Bronchial epithelial cell (primary cell): ENCODE data around the gene NOVA2. TPM values are rescaled to one million over a fixed set of nuclear protein-coding genes. Genes with fewer than 3 reads are reported as not detected.

Source experiments
- DNase-seq: peaks from one replicate; pipeline ENCODE4 v3.0.0-alpha.2; 2010; ENCODE audit warnings: low read depth
- FAIRE-seq: peaks from 2 replicates; lab custom pipeline; 2011; peaks lifted over from hg19 to GRCh38; lab: Jason Lieb, UNC
- H3K27me3 ChIP-seq: 2 replicates; pipeline ENCODE4 v1.5.1; 2011; ENCODE audit warnings: low read length; ENCODE audit not compliant: control insufficient read depth, insufficient read depth
- H3K36me3 ChIP-seq: 2 replicates; pipeline ENCODE4 v1.5.1; 2011; ENCODE audit warnings: low read length; ENCODE audit not compliant: control insufficient read depth, insufficient read depth
- H3K4me3 ChIP-seq: 2 replicates; pipeline ENCODE4 v1.5.1; 2011; ENCODE audit warnings: mild to moderate bottlenecking, low read depth, low read length, control low read depth
- CTCF ChIP-seq: IDR thresholded peaks from 2 replicates; pipeline ENCODE4 v1.5.1; 2011; ENCODE audit warnings: mild to moderate bottlenecking, moderate library complexity, low read length, control low read depth, inconsistent platforms; ENCODE audit not compliant: insufficient read depth, severe bottlenecking
- total RNA-seq: library from RNA; depleted of rRNA; stranded (reverse); fragments of >200 nt; gene quantifications from 2 replicates; pipeline ENCODE4 v1.2.1, GENCODE V29; 2014

NOVA2 gene
- total RNA-seq, 1 donor from 2014 or later: not detected

GRCh38 chr19:45967246-45967645, 6.4 kb downstream of the NOVA2 start:
- DNase-seq (no peak), FAIRE-seq (no peak)
- Histone ChIP-seq H3K27me3 (peaks cover 11% of the 10 kb centered on the region), H3K36me3 (no peaks in the 10 kb centered on the region), H3K4me3 (no peak overlapping the region)
- TF ChIP-seq CTCF: no peak

GRCh38 chr19:45962021-45962420, 11.6 kb downstream of the NOVA2 start:
- no peak for TF ChIP-seq CTCF
- DNase-seq (no peak), FAIRE-seq (no peak)
- H3K4me3 ChIP-seq: no peak overlapping the region
- peaks cover 3% of the 10 kb centered on the region for H3K27me3 ChIP-seq
- no peaks in the 10 kb centered on the region for H3K36me3 ChIP-seq

GRCh38 chr19:45960595-45961235, 12.9 kb downstream of the NOVA2 start:
- DNase-seq (no peak), FAIRE-seq (no peak)
- Histone ChIP-seq H3K27me3 (peaks cover 2% of the 10 kb centered on the region), H3K4me3 (no peak overlapping the region), H3K36me3 (no peaks in the 10 kb centered on the region)
- peak; percentile 8 for TF ChIP-seq CTCF

GRCh38 chr19:45959517-45960025, 14.1 kb downstream of the NOVA2 start:
- Histone ChIP-seq H3K27me3 (peaks cover 2% of the 10 kb centered on the region), H3K4me3 (no peak overlapping the region), H3K36me3 (no peaks in the 10 kb centered on the region)
- FAIRE-seq (no peak), DNase-seq (no peak)
- no peak for TF ChIP-seq CTCF

GRCh38 chr19:45958769-45959516, 14.7 kb downstream of the NOVA2 start:
- no peaks in the 10 kb centered on the region for H3K36me3 ChIP-seq
- H3K4me3 ChIP-seq: no peak overlapping the region
- no peak for TF ChIP-seq CTCF
- peaks cover 2% of the 10 kb centered on the region for H3K27me3 ChIP-seq
- FAIRE-seq: no peak
- no peak for DNase-seq
